ENCODE results near the gene COX4I1.
"Not testable (repeated sequence)": the region's sequence is repeated elsewhere in the genome, so short reads cannot be mapped to it uniquely, and the experiment has no call there.

The COX4I1 gene

DNA sequence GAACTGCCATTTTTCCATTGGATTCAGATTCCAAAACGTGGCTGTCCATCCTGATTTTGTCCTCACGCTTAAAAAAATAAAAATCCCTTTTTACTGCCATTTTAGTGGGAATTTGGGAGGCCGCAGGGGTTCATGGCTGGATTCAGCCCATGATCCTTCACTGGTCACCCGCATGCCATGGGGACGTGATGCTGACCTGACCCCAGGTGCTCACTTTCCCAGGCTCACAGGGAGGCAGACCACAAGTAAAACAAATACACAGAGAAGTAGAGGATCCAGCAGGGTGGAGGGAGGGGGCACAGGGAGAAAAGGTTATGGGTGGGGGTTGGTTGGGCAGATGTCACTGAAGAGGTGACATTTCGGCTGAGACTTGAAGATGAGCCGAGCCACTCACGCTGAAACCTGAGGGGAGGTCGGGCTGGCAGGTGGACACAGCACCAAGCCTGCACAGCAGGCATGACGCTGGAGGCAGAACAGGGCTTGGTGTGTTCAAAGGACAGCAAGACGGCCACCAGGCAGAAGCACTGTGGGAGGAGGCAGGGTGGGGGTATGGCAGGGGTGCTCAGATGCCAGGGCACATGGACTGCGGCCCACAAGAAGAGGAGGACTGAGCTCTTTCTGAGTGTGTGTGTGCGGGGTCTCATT lies 10.7 kb downstream of the COX4I1 start:
- DNase-seq (ENCODE audit: low read depth, low spot score): no peak
- in situ Hi-C loops (cut with HindIII; ENCODE audit: low sequenced_read_pairs): no loop called here
- H3K4me3 ChIP-seq (ENCODE audit: low read depth, low read length): no peak overlapping the region
- TF ChIP-seq, protein P1, sequence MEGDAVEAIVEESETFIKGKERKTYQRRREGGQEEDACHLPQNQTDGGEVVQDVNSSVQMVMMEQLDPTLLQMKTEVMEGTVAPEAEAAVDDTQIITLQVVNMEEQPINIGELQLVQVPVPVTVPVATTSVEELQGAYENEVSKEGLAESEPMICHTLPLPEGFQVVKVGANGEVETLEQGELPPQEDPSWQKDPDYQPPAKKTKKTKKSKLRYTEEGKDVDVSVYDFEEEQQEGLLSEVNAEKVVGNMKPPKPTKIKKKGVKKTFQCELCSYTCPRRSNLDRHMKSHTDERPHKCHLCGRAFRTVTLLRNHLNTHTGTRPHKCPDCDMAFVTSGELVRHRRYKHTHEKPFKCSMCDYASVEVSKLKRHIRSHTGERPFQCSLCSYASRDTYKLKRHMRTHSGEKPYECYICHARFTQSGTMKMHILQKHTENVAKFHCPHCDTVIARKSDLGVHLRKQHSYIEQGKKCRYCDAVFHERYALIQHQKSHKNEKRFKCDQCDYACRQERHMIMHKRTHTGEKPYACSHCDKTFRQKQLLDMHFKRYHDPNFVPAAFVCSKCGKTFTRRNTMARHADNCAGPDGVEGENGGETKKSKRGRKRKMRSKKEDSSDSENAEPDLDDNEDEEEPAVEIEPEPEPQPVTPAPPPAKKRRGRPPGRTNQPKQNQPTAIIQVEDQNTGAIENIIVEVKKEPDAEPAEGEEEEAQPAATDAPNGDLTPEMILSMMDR (IDR thresholded peaks at IDR 0.05; ENCODE audit: low read depth, low read length): no peak

DNA sequence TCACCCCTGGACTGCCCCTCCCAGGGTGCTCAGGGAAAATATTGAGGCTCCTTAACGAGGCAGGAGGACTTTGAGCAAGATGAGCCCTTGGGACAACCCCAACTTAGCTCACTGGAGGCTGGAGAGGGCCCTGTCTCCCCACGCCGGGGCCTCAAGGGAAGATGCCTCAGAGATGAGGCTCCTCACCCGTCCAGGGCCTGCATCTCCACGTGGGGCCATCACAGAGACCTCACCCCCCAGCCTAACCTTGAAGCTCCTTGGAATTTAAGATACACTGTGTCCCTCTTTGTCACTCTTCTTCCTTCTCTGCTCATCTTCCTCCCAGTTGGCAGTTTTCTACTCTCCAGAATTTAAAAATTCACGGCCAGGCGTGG lies 11.2 kb downstream of the COX4I1 start:
- no peak overlapping the region for H3K4me3 ChIP-seq (ENCODE audit: low read depth, low read length)
- no peak for DNase-seq (ENCODE audit: low read depth, low spot score)
- TF ChIP-seq, protein P1 (IDR thresholded peaks at IDR 0.05; ENCODE audit: low read depth, low read length): no peak

DNA sequence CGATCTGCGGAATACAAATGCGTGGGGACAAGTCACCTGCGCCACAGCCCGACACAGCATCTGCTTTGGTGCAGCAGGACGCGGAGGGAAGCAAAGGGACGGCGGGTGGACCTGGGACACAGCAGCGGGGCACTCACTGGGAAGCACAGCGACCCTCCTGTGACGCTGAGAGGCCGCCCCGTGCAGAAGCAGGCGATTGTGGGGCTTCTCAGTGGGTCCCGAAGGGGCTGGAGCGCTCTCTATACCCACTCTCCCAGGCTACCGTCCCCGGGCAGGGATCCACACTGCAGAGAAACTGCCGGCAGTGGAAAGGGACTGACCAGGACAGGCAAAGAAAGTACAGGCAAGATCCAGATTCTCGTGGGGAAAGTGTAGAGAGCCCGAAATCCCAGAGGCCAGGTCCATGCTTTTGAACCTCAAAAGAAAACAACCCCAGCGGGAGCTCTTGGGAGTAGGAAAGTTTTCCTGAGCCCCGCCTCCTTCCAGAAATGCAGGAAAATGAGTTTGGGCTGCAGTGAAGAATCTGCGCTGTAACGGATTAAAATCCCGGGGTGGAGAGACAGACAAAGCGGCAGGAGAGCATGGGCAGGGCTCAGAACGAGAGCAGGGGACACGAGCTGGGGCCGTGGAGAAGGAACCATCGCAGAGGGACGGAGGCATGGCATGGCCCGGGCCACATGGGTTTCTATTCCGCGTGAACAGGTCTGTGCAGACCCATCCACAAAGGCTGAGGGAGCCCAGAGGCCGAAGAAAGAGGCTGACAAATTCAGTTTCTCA lies 12.7 kb downstream of the COX4I1 start:
- no peak for DNase-seq (ENCODE audit: low read depth, low spot score)
- in situ Hi-C loops (cut with HindIII; ENCODE audit: low sequenced_read_pairs): no loop called here
- TF ChIP-seq, protein P1 (IDR thresholded peaks at IDR 0.05; ENCODE audit: low read depth, low read length): no peak
- H3K4me3 ChIP-seq (ENCODE audit: low read depth, low read length): no peak overlapping the region

More for the DNA sequence above, 11.2 kb downstream of the COX4I1 start:
- in situ Hi-C loops (cut with HindIII; ENCODE audit: low sequenced_read_pairs): no loop called here

DNA sequence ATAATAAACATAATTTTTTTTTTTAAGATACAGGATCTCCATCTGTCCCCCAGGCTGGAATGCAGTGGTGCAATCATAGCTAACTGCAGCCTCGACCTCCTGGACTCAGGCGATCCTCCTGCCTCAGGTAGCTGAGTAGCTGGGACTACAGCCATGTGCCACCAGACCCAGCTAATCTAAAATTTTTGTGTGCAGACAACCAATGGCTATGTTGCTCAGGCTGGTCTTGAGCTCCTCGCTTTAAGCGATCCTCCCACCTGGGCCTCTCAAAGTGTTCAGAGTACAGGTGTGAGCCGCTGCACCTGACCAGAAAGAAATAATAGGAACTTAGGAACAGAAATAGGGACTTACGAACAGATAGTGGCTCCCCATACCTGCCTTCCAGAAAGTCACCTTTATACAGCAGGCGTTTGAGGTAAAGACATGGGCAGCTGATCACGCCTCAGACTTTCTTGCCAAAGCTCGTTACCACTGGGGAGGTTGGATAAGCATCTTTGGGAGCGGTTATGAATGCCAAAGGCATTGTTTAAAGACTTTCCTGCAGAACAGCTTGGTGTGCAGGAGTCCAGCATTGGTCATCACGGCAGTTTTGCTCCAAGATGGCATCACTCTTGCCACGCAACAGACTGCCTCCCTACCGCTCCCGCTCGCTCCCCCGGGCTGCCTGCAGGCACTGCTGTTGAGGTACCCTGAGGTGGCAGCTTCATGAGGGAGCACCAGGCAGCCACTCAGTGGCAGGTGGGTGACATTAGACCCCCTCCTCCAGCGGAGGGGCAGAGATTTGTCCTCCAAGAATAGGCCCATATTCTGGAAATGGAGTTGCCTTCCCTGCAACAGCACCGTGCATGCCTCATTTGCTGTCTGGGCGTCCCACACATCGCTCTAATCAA lies 13.6 kb downstream of the COX4I1 start:
- TF ChIP-seq, protein P1 (IDR thresholded peaks at IDR 0.05; ENCODE audit: low read depth, low read length): no peak
- H3K4me3 ChIP-seq (ENCODE audit: low read depth, low read length): no peak overlapping the region
- in situ Hi-C loops (cut with HindIII; ENCODE audit: low sequenced_read_pairs): no loop called here
- DNase-seq (ENCODE audit: low read depth, low spot score): no peak

DNA sequence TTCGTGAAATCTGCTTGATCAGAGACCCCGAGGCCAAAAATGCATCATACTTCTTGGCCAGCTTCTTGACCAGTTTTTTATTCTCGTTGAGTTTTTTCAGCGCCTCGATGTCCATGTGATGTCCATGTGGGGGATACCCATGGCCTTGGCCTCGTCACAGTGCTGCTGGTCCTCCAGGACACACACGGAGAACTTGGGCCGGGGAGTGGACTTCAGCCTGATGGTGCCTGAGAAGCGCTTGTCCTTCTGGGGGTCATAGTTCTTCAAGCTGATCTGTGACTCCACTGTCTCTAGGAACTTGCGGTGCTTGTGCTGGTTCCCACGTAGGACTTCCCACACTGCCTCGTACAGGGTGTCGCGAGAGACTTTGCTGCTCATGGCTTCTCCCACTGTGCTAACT lies 16.7 kb downstream of the COX4I1 start:
- DNase-seq (ENCODE audit: low read depth, low spot score): no peak
- no peak overlapping the region for H3K4me3 ChIP-seq (ENCODE audit: low read depth, low read length)
- in situ Hi-C loops (cut with HindIII; ENCODE audit: low sequenced_read_pairs): no loop called here
- TF ChIP-seq, protein P1 (IDR thresholded peaks at IDR 0.05; ENCODE audit: low read depth, low read length): no peak

DNA sequence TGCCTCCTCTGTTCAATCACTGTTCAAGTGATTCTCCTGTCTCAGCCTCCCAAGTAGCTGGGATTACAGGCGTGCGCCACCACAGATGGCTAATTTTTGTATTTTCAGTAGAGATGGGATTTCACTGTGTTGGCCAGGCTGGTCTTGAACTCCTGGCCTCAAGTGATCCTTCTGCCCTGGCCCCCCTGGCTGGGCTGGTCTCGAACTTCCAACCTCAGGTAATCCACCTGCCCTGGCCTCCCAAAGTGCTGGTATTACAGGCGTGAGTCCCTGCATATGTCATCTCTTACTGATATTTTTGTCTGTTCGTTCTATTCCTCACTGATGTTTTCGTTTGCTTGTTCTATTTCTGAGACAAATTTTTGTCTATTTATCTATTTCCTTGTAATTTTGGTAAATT lies 17.7 kb downstream of the COX4I1 start:
- DNase-seq (ENCODE audit: low read depth, low spot score); H3K4me3 ChIP-seq (ENCODE audit: low read depth, low read length); in situ Hi-C loops (cut with HindIII; ENCODE audit: low sequenced_read_pairs): not testable (repeated sequence)
